Measurements from ENCODE around the gene HDX.

GRCh38 chrX:84340968-84341367 is 161.3 kb downstream of the HDX start:
- TF ChIP-seq, protein P1, sequence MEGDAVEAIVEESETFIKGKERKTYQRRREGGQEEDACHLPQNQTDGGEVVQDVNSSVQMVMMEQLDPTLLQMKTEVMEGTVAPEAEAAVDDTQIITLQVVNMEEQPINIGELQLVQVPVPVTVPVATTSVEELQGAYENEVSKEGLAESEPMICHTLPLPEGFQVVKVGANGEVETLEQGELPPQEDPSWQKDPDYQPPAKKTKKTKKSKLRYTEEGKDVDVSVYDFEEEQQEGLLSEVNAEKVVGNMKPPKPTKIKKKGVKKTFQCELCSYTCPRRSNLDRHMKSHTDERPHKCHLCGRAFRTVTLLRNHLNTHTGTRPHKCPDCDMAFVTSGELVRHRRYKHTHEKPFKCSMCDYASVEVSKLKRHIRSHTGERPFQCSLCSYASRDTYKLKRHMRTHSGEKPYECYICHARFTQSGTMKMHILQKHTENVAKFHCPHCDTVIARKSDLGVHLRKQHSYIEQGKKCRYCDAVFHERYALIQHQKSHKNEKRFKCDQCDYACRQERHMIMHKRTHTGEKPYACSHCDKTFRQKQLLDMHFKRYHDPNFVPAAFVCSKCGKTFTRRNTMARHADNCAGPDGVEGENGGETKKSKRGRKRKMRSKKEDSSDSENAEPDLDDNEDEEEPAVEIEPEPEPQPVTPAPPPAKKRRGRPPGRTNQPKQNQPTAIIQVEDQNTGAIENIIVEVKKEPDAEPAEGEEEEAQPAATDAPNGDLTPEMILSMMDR (conservative IDR thresholded peaks at IDR 0.05 in 1 of 2, IDR thresholded peaks at IDR 0.05 in 1 of 2; ENCODE audit: low read depth in 1 of 2, low read length in 2 of 2) = no peak
- TF ChIP-seq EZH2 (IDR thresholded peaks at IDR 0.05; ENCODE audit: low read length, missing control alignments) = no peak
